ENCODE results near the gene VWA8. TPM values are rescaled to one million over a fixed set of nuclear protein-coding genes. Genes with fewer than 3 reads are reported as not detected.

VWA8 gene
- polyA plus RNA-seq, 1 experiment, result 12.4 TPM

DNA sequence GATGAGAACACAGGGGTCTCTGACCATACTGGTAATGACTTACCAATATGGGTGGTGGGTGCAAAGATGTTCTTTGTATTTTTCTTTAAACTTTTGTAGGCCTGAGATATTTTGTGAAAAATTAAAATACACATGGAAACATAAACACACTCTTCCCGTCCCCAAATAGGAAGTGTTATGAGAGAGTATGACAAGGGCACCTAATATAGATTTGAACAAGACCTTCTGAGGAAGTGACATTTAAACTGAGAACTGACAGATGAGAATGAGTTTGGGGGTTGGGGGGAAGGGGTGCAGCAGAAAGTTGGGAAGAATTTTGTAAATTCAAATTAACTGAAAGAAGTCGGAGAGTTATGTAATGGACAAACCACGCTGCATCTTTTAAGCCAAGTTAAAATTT is 279.3 kb downstream of the VWA8 start:
- no peaks in the 10 kb centered on the region for H3K27me3 ChIP-seq (ENCODE audit: control insufficient read depth, insufficient read depth, low read length)
- no peaks in the 10 kb centered on the region for H3K9me3 ChIP-seq (ENCODE audit: control insufficient read depth, insufficient read depth, low read length)
- no peak overlapping the region for H3K27ac ChIP-seq (ENCODE audit: low read depth, low read length)
- POLR2A ChIA-PET, result no interaction called here
- no peak for DNase-seq (ENCODE audit: low read depth, low spot score)
- CTCF ChIA-PET, result no interaction called here
- H3K4me3 ChIP-seq (ENCODE audit: low read depth, low read length), result no peak overlapping the region
- TF ChIP-seq, protein P1, sequence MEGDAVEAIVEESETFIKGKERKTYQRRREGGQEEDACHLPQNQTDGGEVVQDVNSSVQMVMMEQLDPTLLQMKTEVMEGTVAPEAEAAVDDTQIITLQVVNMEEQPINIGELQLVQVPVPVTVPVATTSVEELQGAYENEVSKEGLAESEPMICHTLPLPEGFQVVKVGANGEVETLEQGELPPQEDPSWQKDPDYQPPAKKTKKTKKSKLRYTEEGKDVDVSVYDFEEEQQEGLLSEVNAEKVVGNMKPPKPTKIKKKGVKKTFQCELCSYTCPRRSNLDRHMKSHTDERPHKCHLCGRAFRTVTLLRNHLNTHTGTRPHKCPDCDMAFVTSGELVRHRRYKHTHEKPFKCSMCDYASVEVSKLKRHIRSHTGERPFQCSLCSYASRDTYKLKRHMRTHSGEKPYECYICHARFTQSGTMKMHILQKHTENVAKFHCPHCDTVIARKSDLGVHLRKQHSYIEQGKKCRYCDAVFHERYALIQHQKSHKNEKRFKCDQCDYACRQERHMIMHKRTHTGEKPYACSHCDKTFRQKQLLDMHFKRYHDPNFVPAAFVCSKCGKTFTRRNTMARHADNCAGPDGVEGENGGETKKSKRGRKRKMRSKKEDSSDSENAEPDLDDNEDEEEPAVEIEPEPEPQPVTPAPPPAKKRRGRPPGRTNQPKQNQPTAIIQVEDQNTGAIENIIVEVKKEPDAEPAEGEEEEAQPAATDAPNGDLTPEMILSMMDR (IDR thresholded peaks at IDR 0.05; ENCODE audit: low read depth, low read length), result no peak

DNA sequence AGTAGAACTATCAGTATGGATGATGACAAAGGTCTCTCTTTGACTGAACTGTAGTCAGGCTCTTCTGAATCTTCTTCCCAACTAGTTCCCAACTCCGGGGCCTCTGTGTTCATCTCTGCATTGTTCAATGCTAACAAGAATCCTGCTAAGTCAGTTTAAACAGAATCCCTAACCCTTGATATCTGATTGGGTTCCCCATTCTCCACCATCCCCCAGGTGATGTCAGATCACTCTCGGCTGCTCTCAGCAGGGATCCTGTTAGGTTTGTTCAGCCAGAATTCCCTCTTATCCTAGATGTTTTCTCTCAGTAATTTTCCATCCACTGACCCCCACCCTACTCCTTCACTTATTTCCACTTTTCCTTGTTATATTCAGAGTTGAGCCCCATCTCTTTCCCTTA is 280.0 kb downstream of the VWA8 start:
- Histone ChIP-seq H3K9me3 (ENCODE audit: control insufficient read depth, insufficient read depth, low read length) (no peaks in the 10 kb centered on the region), H3K27me3 (ENCODE audit: control insufficient read depth, insufficient read depth, low read length) (no peaks in the 10 kb centered on the region), H3K4me3 (ENCODE audit: low read depth, low read length) (no peak overlapping the region), H3K27ac (ENCODE audit: low read depth, low read length) (no peak overlapping the region)
- ChIA-PET CTCF (no interaction called here), POLR2A (no interaction called here)
- TF ChIP-seq, protein P1 (IDR thresholded peaks at IDR 0.05; ENCODE audit: low read depth, low read length), result no peak
- no peak for DNase-seq (ENCODE audit: low read depth, low spot score)

DNA sequence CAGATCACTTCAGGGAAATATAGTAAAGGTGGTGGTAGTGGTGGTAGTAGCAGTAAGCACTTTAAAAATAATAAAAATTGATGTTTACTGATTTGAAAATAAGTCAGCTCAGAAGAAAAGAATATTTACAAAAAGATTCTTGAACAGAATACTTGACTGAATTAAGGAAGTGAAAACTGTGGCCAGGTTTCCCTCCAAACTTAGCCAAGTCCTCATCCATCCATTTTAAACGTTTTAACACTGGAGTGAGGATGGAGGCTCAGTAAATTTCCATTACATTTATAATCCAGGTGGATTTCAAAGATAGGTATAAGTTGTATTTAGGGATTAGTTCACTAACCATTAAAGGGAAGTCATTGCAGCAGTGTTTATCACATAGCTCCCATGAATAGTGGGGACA is 282.1 kb downstream of the VWA8 start:
- no peak for DNase-seq (ENCODE audit: low read depth, low spot score)
- POLR2A ChIA-PET, result no interaction called here
- CTCF ChIA-PET, result no interaction called here
- no peaks in the 10 kb centered on the region for H3K9me3 ChIP-seq (ENCODE audit: control insufficient read depth, insufficient read depth, low read length)
- TF ChIP-seq, protein P1 (IDR thresholded peaks at IDR 0.05; ENCODE audit: low read depth, low read length), result no peak
- H3K27ac ChIP-seq (ENCODE audit: low read depth, low read length), result no peak overlapping the region
- no peaks in the 10 kb centered on the region for H3K27me3 ChIP-seq (ENCODE audit: control insufficient read depth, insufficient read depth, low read length)
- no peak overlapping the region for H3K4me3 ChIP-seq (ENCODE audit: low read depth, low read length)

DNA sequence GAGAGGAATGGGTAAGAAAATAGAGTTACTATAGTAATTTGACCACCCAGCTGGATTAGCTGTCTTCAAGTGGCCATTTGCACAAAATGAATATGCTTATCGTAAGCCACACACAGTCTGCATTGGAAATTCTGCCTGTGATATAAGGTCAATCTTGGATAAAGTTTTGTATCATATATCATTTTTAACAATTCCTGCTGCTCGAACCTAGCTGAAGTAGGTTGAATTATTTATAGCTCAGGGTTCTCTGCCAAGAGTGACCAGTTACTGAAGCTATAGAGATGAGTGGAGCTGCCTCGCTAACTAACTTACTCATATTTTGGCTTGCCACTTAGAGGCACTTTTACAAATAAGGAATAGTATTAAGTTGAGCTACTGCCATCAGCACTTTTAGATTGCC is 282.7 kb downstream of the VWA8 start:
- DNase-seq (ENCODE audit: low read depth, low spot score), result no peak
- Histone ChIP-seq H3K4me3 (ENCODE audit: low read depth, low read length) (no peak overlapping the region), H3K27ac (ENCODE audit: low read depth, low read length) (no peak overlapping the region), H3K9me3 (ENCODE audit: control insufficient read depth, insufficient read depth, low read length) (no peaks in the 10 kb centered on the region), H3K27me3 (ENCODE audit: control insufficient read depth, insufficient read depth, low read length) (no peaks in the 10 kb centered on the region)
- TF ChIP-seq, protein P1 (IDR thresholded peaks at IDR 0.05; ENCODE audit: low read depth, low read length), result no peak
- CTCF ChIA-PET, result interaction anchor here (1.0 kb wide), 1 partner anchor 11 kb away, joined by 3 read pairs; no protein-coding TSS in a partner anchor
- POLR2A ChIA-PET, result no interaction called here

DNA sequence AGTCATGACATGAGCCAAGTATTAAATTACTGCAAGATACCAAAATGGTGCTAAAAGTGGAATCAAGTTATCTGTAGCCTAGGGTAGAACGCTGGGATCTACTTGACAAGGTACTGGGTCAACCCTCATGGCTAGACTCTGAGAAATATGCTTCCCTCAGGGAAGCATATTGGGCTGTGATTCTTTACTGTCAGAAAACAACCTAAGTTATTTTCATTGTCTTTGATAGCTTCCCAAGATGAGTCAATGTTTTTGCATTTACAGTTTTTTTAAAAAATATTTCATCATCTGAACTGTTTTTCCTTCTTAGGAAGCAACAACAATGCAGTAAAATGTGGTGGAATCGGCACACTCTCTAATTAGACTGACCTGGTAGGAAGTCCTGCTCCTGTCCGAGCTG is 285.6 kb downstream of the VWA8 start:
- no peak for DNase-seq (ENCODE audit: low read depth, low spot score)
- no peaks in the 10 kb centered on the region for H3K9me3 ChIP-seq (ENCODE audit: control insufficient read depth, insufficient read depth, low read length)
- H3K4me3 ChIP-seq (ENCODE audit: low read depth, low read length), result no peak overlapping the region
- no peak overlapping the region for H3K27ac ChIP-seq (ENCODE audit: low read depth, low read length)
- ChIA-PET POLR2A (no interaction called here), CTCF (no interaction called here)
- no peaks in the 10 kb centered on the region for H3K27me3 ChIP-seq (ENCODE audit: control insufficient read depth, insufficient read depth, low read length)
- TF ChIP-seq, protein P1 (IDR thresholded peaks at IDR 0.05; ENCODE audit: low read depth, low read length), result no peak
